GM18526 (cell line): ENCODE results near the gene MOV10L1.

Source experiments
- POLR2A ChIP-seq: IDR thresholded peaks from 3 replicates; pipeline ENCODE4 v1.6.1; 2011; ENCODE audit not compliant: insufficient read length; ENCODE audit errors: extremely low read depth

The MOV10L1 gene

DNA sequence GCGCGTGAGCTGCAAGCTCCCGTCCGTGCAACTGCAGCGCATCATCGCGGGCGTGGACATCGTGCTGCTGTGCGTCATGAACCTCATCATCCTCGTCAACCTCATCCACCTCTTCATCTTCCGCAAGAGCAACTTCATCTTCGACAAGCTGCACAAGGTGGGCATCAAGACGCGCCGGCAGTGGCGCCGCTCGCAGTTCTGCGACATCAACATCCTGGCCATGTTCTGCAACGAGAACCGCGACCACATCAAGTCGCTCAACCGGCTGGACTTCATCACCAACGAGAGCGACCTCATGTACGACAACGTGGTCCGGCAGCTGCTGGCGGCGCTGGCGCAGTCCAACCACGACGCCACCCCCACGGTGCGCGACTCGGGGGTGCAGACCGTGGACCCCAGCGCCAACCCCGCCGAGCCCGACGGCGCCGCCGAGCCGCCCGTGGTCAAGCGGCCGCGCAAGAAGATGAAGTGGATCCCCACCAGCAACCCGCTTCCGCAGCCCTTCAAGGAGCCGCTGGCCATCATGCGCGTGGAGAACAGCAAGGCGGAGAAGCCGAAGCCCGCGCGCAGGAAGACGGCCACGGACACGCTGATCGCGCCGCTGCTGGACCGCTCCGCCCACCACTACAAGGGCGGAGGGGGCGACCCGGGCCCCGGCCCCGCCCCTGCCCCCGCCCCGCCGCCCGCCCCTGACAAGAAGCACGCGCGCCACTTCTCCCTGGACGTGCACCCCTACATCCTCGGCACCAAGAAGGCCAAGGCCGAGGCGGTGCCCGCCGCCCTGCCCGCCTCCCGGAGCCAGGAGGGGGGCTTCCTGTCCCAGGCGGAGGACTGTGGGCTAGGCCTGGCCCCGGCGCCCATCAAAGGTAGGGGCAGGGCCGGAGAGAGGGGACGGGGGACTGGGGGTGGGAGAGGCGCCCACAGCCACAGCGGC lies 88.0 kb downstream of the MOV10L1 start:
- no peak for TF ChIP-seq POLR2A

DNA sequence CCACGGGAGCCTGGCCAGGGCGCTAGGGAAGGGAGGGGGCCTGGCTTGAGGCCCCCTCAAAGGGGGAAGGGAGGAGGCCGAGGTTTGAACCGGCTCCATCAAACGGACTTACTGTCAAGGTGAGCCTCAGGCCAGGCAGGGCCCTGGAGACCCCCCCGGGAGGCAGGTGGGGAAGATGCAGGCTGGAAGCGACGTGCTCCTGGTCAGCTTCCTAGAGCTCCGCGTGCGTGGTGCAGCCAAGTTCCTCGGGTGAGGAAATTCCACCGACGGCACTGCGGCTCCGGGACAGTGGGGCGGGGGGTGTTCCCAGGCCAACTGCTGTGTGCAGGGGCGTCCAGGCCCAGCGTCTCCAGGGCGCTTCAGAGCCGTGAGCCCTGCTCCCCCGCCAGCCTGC lies 88.7 kb downstream of the MOV10L1 start:
- TF ChIP-seq POLR2A: no peak

DNA sequence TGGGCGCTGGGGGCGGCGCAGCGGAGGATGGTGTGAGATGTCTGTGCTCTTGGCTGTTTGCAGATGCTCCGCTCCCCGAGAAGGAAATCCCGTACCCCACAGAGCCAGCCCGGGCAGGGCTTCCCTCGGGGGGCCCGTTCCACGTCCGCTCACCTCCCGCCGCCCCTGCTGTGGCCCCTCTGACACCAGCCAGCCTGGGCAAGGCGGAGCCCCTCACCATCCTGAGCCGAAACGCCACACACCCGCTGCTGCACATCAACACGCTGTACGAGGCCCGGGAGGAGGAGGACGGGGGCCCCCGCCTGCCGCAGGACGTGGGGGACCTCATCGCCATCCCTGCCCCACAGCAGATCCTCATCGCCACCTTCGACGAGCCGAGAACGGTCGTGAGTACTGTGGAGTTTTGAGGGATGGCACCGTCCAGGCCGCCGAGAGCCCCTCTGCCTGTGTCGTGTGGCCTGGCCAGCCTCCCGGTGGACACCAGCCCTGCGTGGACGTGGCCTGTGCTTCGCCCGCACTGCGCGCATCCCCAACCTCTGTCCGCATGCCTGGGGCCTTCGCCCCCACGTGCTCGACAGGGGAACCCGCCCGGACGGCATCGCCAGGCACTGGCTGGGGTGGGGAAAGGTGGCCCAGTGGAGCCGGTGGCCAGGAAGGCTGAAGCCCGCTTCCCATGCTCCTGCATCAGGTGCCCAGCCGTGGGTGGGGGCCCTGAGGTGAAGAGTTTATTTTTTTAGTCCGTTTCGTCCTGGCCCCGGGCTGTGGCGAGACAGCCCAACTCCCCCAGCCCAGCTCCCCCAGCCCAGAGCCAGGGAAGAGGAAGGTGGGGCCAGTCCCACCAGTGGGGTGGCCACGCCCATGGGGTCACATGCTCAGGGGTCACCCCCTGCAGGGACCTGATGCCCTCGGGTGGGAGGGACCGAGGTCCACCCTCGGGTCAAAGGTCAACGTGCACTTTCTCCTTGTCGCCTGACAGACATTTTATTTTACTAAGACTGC lies 89.4 kb downstream of the MOV10L1 start:
- no peak for TF ChIP-seq POLR2A

DNA sequence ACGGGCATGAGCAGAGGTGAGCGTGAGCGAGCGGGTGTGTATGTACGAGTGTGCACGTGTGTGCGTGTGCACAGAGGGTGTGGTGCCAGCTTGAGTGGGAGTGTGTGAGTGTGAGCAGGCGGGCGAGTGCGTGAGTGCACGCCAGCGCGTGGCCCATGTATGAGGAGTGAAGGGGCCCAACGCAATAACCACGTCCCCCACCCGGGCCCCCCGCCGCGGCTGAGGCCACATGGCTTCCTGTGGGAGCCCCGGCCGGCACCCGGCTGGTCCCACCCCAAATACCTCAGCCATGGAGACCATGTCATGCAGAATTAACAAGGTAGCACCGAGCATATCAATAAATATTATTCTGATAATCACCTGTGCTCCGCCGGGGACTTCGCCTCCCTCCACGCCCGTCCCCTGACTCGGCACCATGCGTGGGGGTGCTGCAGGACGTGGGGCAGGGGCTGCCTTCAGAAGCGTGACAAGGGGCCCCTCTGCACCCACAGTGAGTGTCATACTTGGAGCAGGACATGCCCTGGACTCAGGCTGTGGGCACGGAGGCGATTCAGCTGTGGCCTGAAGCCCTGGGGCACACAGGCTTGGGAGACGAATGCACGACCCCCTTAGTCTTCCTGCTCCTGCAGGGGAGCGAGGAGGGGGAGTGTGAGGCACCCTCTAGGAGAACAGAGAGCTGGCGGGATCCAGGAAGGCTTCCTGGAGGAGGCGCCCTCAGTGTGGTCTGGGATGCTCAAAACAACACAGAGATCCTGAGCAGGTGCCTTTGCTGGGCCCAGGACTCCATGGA lies 90.3 kb downstream of the MOV10L1 start:
- no peak for TF ChIP-seq POLR2A

DNA sequence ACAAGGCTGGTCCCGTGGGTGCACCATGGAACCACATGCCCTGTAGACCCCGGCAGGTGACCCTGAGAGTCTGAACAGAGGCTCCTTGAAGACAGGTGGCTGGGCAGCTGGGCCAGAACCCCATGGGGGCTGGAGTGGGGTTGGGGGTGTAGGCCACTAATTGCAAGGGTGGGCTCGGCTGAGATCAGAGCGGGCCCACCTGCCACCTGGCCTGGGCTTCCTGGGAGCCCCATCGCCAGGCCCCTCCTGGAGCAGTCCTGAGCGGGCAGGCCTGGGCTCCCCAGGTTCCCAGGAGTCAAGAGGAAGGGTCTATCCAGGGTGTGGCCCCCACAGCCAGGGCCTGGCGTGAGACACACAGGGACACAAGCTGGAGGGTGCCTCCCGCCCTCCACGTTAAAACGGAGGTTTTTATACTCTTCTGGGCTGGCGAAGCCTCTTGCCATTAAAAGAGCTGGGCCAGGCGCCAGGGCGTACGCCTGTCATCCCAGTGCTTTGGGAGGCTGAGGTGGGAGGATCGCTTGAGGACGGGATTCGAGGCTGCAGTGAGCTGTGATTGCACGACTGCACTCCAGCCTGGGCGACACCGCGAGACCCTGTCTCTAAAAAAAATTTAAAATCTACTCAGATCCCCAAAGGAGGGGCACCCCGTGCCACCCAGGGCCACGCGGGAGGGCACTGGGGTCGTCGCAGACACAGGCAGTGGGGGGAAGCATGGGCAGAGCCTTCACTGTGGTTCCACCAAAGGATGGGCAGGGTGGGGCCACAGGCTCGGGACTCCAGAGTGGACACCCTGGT lies 91.1 kb downstream of the MOV10L1 start:
- TF ChIP-seq POLR2A: no peak

DNA sequence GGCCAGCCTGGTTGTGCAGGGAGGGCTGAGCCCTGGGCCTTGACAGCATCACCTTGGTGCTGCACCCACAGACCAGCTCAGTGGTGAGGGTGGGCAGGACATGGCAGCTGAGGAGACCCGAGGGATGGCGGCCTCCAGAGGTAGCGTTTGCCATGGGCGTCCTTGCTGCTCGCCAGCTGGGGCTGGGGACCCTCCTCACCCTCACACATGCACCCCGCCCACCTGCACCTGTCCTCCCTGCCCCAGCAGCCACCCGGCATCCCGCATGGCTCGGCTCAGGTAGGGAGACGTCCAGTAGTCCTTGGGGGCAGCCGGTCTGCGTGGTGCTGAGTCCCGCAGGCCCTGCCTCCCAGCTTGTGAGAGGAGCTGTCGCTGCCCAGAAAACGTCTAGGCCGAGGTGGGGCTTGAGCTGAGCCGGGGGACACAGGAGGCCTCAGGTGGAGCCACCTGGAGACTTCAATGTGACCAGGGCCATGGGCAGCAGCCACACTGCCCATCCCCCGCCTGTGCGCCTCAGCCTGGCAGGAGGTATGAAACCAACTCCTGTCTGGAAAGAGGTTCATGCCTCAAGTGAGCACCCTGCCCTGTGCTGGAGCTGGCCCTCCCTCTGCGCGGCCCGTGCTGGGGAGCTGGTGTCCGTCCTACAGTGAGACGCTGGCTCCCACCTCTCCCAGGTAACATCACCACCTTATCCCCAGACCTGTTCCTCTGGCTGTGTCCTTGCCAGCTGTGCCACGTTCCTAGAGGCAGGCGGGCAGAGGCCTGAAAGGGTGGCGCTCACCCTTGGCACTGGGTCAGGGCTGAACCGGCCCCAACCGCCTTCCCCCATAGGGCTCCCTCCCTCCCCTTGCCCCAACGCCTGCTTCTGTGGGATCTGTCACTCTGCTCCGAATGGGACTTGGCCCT lies 92.6 kb downstream of the MOV10L1 start:
- no peak for TF ChIP-seq POLR2A

DNA sequence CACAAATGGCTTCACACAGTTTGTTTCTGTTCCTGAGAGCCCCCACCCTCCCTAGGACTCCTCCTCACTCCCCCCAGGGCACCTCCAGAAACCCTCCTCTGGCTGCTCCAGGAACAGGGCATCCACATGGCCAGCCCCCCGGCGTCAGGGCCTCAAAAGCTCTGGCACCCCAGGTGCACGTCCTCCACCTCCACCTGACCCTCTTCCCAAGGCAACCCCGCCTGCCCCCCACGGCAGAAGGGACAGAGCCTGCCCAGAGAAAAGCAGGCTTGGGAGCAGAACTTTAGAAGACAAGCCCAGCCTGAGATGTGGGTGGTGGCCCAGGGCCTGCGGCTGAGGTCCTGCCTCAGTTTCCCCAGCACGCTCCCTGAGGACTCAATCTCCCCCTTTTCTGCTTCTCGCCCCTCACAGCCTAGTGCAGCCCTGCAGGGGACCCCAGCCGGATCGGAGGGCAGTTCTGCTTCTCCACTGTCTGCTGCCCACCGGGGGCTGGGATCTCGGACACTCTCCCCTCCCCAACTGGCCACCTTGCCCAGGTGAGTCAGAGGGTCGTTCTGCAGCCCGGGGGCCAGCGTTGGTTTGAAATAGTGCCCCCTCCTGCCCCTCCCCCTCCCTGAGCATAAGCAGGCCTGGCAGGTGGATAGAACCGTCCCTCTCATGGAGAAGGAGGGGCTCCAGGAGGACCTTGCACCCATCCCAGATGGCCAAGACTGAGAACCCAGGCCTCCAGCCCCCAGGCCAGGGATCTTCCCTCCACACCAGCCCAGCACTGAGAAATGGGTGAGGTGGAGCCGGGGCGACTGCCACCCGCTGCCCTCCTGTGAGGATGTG lies 93.5 kb downstream of the MOV10L1 start:
- TF ChIP-seq POLR2A: no peak

DNA sequence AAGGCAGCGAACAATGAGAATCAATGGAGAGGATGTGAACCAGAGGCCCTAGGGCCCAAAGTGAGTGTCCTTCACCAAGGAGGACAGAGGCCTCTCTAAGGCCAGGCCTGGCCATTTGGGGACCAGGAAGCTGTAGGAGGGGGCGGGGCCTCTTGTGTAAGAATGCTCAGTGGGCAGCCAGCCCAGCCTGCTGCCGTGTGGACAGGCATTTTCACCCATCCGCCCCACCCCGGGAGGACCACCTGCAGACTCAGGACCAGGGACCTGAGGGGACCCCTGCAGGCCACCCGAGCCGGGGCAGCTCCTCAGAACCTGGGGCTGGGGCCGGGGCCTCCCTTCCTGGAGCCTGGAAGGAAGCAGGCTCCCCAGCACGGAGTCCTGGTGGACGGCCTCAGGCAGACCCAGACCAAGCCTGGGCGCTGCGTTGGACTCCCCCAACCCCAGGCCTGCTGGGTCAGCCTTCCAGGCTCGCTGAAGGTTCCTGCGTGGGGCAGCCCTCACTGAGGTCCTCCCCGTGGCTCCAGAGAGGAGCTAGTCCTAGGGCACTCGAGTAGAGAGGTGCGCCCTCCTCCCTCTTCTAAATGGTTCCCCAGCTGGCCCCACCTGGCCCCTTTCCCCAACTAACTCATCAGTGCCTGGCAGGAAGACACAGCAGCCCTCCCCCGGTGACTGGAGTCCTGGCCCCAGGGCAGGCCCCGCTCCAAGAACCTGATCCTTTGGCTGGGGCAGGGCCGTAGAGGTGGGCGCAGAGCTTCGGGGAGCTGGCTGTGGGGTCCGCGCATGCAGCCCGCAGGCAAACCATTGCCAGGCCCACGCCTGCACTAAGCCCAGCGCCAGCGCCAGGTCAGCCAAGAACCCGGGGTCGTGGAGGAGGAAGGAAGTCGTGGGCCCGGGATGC lies 94.4 kb downstream of the MOV10L1 start:
- TF ChIP-seq POLR2A: no peak

DNA sequence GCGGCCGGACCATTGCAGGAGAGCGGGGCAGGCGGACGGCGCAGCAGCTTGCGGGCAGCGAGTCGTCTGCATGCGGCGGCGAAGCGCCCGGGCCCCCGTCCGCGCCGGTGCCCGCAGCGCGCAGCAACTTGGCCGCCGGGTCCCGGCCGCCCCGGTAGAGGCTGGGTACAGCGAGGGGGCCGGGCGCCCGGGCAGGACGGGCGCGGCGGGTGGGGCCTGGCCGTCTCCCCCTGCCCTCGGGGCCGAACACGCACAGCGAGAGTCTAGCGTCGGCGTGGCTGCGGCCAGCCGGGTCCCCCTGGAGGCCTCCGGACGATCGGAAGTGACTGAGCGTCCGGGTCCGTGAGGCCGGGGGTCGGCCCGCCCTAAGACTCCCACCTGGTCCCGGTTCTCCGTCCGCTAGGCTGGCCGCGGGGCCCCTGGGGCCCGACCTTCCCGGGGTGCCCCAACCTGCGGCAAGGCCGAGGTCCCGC lies 95.1 kb downstream of the MOV10L1 start:
- no peak for TF ChIP-seq POLR2A

DNA sequence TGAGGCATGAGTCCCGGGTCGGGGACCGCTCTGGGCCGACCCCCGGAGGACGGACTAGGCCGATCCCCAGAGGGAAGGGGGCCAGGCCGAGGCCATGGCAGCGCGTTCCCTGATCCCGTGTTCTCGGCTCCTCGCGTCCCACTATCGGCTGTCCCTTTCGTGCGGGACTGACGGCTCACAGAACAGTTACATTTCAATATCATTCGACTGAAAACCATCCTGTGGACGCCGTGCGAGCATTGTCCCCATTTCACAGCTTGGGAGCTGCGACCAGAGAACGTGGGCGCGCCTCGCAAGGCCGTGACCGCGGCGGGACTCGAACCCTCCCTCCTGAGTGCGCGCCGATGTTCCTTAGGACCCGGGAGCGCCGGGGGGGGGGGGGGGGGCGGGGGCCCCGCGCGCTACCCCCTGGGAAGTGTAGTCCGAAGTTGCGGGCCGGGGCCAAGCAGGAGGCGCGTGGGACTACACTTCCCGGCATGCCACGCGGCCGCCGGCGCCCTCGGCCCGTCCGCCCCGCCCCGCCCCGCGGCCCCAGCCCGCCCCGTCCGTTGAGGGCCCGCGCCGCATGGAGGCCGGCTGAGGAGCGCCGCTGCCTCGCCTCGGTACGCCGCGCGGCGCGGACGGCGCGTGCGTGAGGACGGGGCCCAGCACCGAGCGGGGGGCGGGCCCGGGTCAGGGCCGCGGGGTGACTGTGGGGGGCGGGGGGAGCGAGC lies 95.7 kb downstream of the MOV10L1 start, which contains the start of gene TRABD:
Gene TRABD, plus strand, starts transcription at position 539 of the 713 bp plus-strand sequence. CDS start 7,148 bp downstream, outside the sequence.
- peak; percentile 62 for TF ChIP-seq POLR2A
